Neural cell (in vitro differentiated cells): ENCODE results near the gene KCNH6. TPM values are rescaled to one million over a fixed set of nuclear protein-coding genes. Genes with fewer than 3 reads are reported as not detected.

Source experiments
- H2AFZ ChIP-seq: fragments of 200-600, 300-800 bp; sonication (generic), shearing (Covaris generic); 2 replicates; pipeline ENCODE4 v1.6.0; 2014; ENCODE audit warnings: low read depth, mild to moderate bottlenecking, antibody characterized with exemption, low read length, moderate library complexity
- H3F3A ChIP-seq: fragments of 200-600 bp; shearing (Covaris generic); 2 replicates; pipeline ENCODE4 v1.6.1; 2016; ENCODE audit warnings: mild to moderate bottlenecking, moderate library complexity, mixed read lengths, antibody characterized with exemption, low read length; ENCODE audit not compliant: insufficient read depth, poor library complexity, severe bottlenecking
- H3K27ac ChIP-seq: fragments of 200-600, 300-800 bp; sonication (generic), shearing (Covaris generic); 2 replicates; pipeline ENCODE4 v1.5.1; 2014; ENCODE audit warnings: mild to moderate bottlenecking, low read length, moderate library complexity
- H3K27me3 ChIP-seq: fragments of 300-800, 200-600 bp; sonication (generic), shearing (Covaris generic); 2 replicates; pipeline ENCODE4 v1.6.0; 2014; ENCODE audit warnings: mild to moderate bottlenecking, low read depth, low read length, moderate library complexity; ENCODE audit not compliant: insufficient read depth
- H3K36me3 ChIP-seq: fragments of 300-800, 200-600 bp; sonication (generic), shearing (Covaris generic); 2 replicates; pipeline ENCODE4 v1.5.1; 2014; ENCODE audit warnings: mild to moderate bottlenecking, antibody characterized with exemption, low read length, moderate library complexity; ENCODE audit not compliant: insufficient read depth
- H3K4me2 ChIP-seq: fragments of 300-800, 200-600 bp; sonication (generic), shearing (Covaris generic); 2 replicates; pipeline ENCODE4 v1.6.0; 2014; ENCODE audit warnings: mild to moderate bottlenecking, low read length
- H3K4me3 ChIP-seq: fragments of 300-800, 200-600 bp; sonication (generic), shearing (Covaris generic); 2 replicates; pipeline ENCODE4 v1.5.1; 2014; ENCODE audit warnings: mild to moderate bottlenecking, low read length, moderate library complexity
- H3K79me2 ChIP-seq: fragments of 200-600 bp; shearing (Covaris generic); replicated peaks from 2 replicates; pipeline ENCODE4 v1.6.0; 2014; ENCODE audit warnings: mild to moderate bottlenecking, low read length, moderate library complexity; ENCODE audit not compliant: insufficient read depth
- H3K9ac ChIP-seq: fragments of 300-800, 200-600 bp; sonication (generic), shearing (Covaris generic); 2 replicates; pipeline ENCODE4 v1.6.1; 2016; ENCODE audit warnings: mild to moderate bottlenecking, low read length, mixed read lengths
- H3K9me2 ChIP-seq: fragments of 200-600 bp; shearing (Covaris generic); 2 replicates; pipeline ENCODE4 v1.6.1; 2016; ENCODE audit warnings: mild to moderate bottlenecking, low read length, mixed read lengths; ENCODE audit not compliant: insufficient read depth
- H3K9me3 ChIP-seq: fragments of 200-600, 300-800 bp; sonication (generic), shearing (Covaris generic); 2 replicates; pipeline ENCODE4 v1.6.1; 2016; ENCODE audit warnings: mild to moderate bottlenecking, mixed run types, low read length, moderate library complexity, mixed read lengths
- H4K20me1 ChIP-seq: fragments of 200-600 bp; shearing (Covaris generic); 2 replicates; pipeline ENCODE4 v1.6.1; 2016; ENCODE audit warnings: mild to moderate bottlenecking, mixed run types; ENCODE audit not compliant: insufficient read depth
- CTCF ChIP-seq: fragments of 450-650 bp; IDR thresholded peaks from 2 replicates; pipeline ENCODE4 v1.5.1; 2014; ENCODE audit warnings: antibody characterized with exemption, mild to moderate bottlenecking, moderate library complexity; ENCODE audit not compliant: poor library complexity, severe bottlenecking
- EP300 ChIP-seq: fragments of 450-650 bp; conservative IDR thresholded peaks from 2 replicates; pipeline ENCODE4 v1.6.1; 2014; ENCODE audit warnings: antibody characterized with exemption, mild to moderate bottlenecking, moderate library complexity; ENCODE audit not compliant: poor library complexity, severe bottlenecking
- EZH2 ChIP-seq: fragments of 200-600, 300-800 bp; shearing (Covaris generic), sonication (generic); IDR thresholded peaks from 2 replicates; pipeline ENCODE4 v1.6.1; 2014; ENCODE audit warnings: antibody characterized with exemption, low read length, borderline replicate concordance, mild to moderate bottlenecking; ENCODE audit not compliant: insufficient read depth, poor library complexity, severe bottlenecking
- MXI1 ChIP-seq: fragments of 450-650 bp; conservative IDR thresholded peaks from 2 replicates; pipeline ENCODE4 v1.6.1; 2014; ENCODE audit warnings: antibody characterized with exemption, mild to moderate bottlenecking; ENCODE audit not compliant: poor library complexity, severe bottlenecking
- POLR2AphosphoS5 ChIP-seq: IDR thresholded peaks from 2 replicates; pipeline ENCODE4 v1.6.1; 2012
- RAD21 ChIP-seq: fragments of 450-650 bp; conservative IDR thresholded peaks from 2 replicates; pipeline ENCODE4 v1.6.1; 2014; ENCODE audit warnings: antibody characterized with exemption, mild to moderate bottlenecking, moderate library complexity
- REST ChIP-seq: IDR thresholded peaks from 2 replicates; pipeline ENCODE4 v1.6.1; 2012; ENCODE audit warnings: borderline replicate concordance
- SMC3 ChIP-seq: fragments of 450-650 bp; conservative IDR thresholded peaks from 2 replicates; pipeline ENCODE4 v1.6.1; 2014; ENCODE audit warnings: antibody characterized with exemption, mild to moderate bottlenecking, moderate library complexity; ENCODE audit not compliant: poor library complexity
- TAF1 ChIP-seq: IDR thresholded peaks from 2 replicates; pipeline ENCODE4 v1.6.1; 2012; ENCODE audit warnings: low read depth
- polyA plus RNA-seq: library from polyadenylated mRNA; depleted of rRNA; stranded (reverse); fragments of >200 nt; gene quantifications from 2 replicates; pipeline ENCODE4 v1.2.3, GENCODE V29; 2014

KCNH6 gene
- polyA plus RNA-seq, 1 donor from 2014 or later: not detected

- H3K4me3 ChIP-seq: no peak overlapping the region
- H3K9me3 ChIP-seq: no peaks in the 10 kb centered on the region
- no peak overlapping the region for H3K27ac ChIP-seq
These were observed 5.0 kb downstream of the KCNH6 start for GRCh38 chr17:63528183-63528582.

More at GRCh38 chr17:63528183-63528582, 5.0 kb downstream of the KCNH6 start:
- H3K79me2 ChIP-seq: no peaks in the 10 kb centered on the region
- H3F3A ChIP-seq: no peaks in the 10 kb centered on the region
- H4K20me1 ChIP-seq: no peaks in the 10 kb centered on the region
- no peak overlapping the region for H3K9ac ChIP-seq
- TF ChIP-seq POLR2AphosphoS5 (no peak), RAD21 (no peak), EZH2 (no peak), TAF1 (no peak), CTCF (no peak), SMC3 (no peak), EP300 (no peak), MXI1 (no peak), REST (no peak)
- peaks cover 23% of the 10 kb centered on the region for H3K27me3 ChIP-seq
- H3K4me2 ChIP-seq: no peak overlapping the region
- no peak overlapping the region for H2AFZ ChIP-seq
- H3K36me3 ChIP-seq: no peaks in the 10 kb centered on the region
- H3K9me2 ChIP-seq: no peaks in the 10 kb centered on the region
